Heart left ventricle (tissue), 16 donors: Measurements from ENCODE around the gene ATP2B1. TPM values are rescaled to one million over a fixed set of nuclear protein-coding genes. Genes with fewer than 3 reads are reported as not detected.

ENCODE experiments used
- ATAC-seq, 4 donors: fragments of 200-7000 bp; cut with Tn5 transposase; one replicate each; pipeline ENCODE4 v1.9.1; 2020 to 2022; ENCODE audit warnings: moderate library complexity in 4 of 4, mild to moderate bottlenecking in 3 of 4, moderate number of reproducible peaks in 1 of 4
- DNase-seq, 5 donors: peaks; one replicate each; pipeline ENCODE4 v3.0.0-alpha.2; 2020
- H3K27ac ChIP-seq, 12 donors: fragments of 200-600 bp; sonication (generic) in 4 of 12; one replicate each; pipeline versions ENCODE4 v1.5.0 to v1.8.0; 2016 to 2022; ENCODE audit warnings: mild to moderate bottlenecking in 2 of 12
- H3K27me3 ChIP-seq, 9 donors: fragments of 200-600 bp; sonication (generic) in 2 of 9; one replicate each; pipeline versions ENCODE4 v1.5.1 to v1.8.0; 2016 to 2022; ENCODE audit warnings: mild to moderate bottlenecking in 3 of 9
- H3K36me3 ChIP-seq, 9 donors: fragments of 200-600 bp; sonication (generic) in 2 of 9; one replicate each; pipeline versions ENCODE4 v1.5.0 to v1.8.0; 2018 to 2022; ENCODE audit warnings: mild to moderate bottlenecking in 2 of 9
- H3K4me1 ChIP-seq, 12 donors: fragments of 200-600 bp; sonication (generic) in 4 of 12; one replicate each; pipeline versions ENCODE4 v1.5.0 to v1.8.0; 2016 to 2022; ENCODE audit warnings: mild to moderate bottlenecking in 3 of 12
- H3K4me3 ChIP-seq, 12 donors: fragments of 200-600 bp; sonication (generic) in 4 of 12; one replicate each; pipeline versions ENCODE4 v1.5.0 to v1.8.0; 2017 to 2022; ENCODE audit warnings: mild to moderate bottlenecking in 9 of 12, moderate library complexity in 4 of 12
- H3K9me3 ChIP-seq, 12 donors: fragments of 200-600 bp; sonication (generic) in 4 of 12; one replicate each; pipeline versions ENCODE4 v1.5.0 to v1.8.0; 2016 to 2022; ENCODE audit warnings: mild to moderate bottlenecking in 1 of 12
- POLR2A ChIP-seq, 2 donors: fragments of 450-650 bp; IDR thresholded peaks; one replicate each; pipeline ENCODE4 v1.6.1; 2017; ENCODE audit warnings: antibody characterized with exemption in 2 of 2, mild to moderate bottlenecking in 2 of 2, moderate library complexity in 2 of 2
- WGBS, 4 donors: extraction: QIAGEN DNeasy Blood & Tissue Kit in 2 of 4; methylation state at CpG; one replicate each; pipeline versions ENCODE4 v1.1.5 to v1.1.7; 2013 to 2018; 5-methylcytosine and 5-hydroxymethylcytosine counted together
- intact Hi-C, 10 donors: fragments of 100-400 bp; cut with DNase I; formaldehyde crosslinking; loops; one replicate each; pipeline versions ENCODE4 v1.11.1 to v1.14.2; 2022
- polyA plus RNA-seq, 2 donors: library from polyadenylated mRNA; stranded (reverse); fragments of 200-250 nt; gene quantifications; one replicate each; pipeline ENCODE4 v1.2.3, GENCODE V29; 2013
- total RNA-seq, 9 donors: library from RNA; depleted of rRNA in 2 of 9; stranded (reverse); fragments of >200 nt in 2 of 9; fragmentation: NEBNext Ultra II Directional in 3 of 9; extraction: Animal tissue kit (Norgen Biotek cat#: 25700) in 3 of 9; gene quantifications; one replicate each; pipeline versions ENCODE4 v1.1.0 to v1.2.4, GENCODE V29; 2016 to 2023
- TF ChIP-seq, protein P1 (sequence below), 12 donors: fragments of 200-600 bp; sonication (generic) in 4 of 12; IDR thresholded peaks; one replicate each; pipeline versions ENCODE4 v1.5.0 to v1.8.0; 2018 to 2022; ENCODE audit warnings: antibody characterized with exemption in 12 of 12, mild to moderate bottlenecking in 5 of 12
- donor health status: ischemic (EF 13 %, LVEDD 7.1; RV severe dilation, severe dysfunction).
- donor health status: healthy with polysubstance abuse.
- donor health status: DM: no; HTN: yes; CAD: no.
- donor health status: DM: no; HTN: no; CAD: no.
- donor health status: ischemic (EF 25% LVEDD 6.9; RV normal size, moderate dysfunction).
- donor health status: ischemic (EF 25% LVEDD 5.7; RV mildly dilated, moderate dysfunction).
- donor health status: healthy.
- donor health status: DM: yes; HTN: yes; CAD: no.
- donor health status: ischemic (EF 35%, LVEDD 5.7; RV mildly dilated, moderate dysfunction).
- donor health status: nonischemic (EF 11% LVEDD 7.7; RV severe dilation, severe dysfunction).
- donor health status: DM: yes; HTN: yes; CAD: no.
- donor health status: PGD.
- donor health status: ischemic (EF 29% LVEDD 5.4; RV normal size, mild dysfunction).
- donor health status: nonischemic (EF 23%, LVEDD 6.1; RV moderate dilation, normal function).

The ATP2B1 gene
- total and polyA plus RNA-seq, 11 donors: 3.3 to 34.9 (median 18.5) TPM

- intact Hi-C loops: no loop called here
- Histone ChIP-seq H3K4me3 (no peak overlapping the region), H3K27me3 (no peaks in the 10 kb centered on the region), H3K27ac (no peak overlapping the region), H3K9me3 (no peaks in the 10 kb centered on the region), H3K36me3 (no peaks in the 10 kb centered on the region), H3K4me1 (no peaks in the 10 kb centered on the region)
- no peak for ATAC-seq
- 89 to 93% (median 91%) methylated on average over 5 of the region's 5 CpGs for WGBS, 4 donors
- DNase-seq: no peak
- TF ChIP-seq POLR2A (IDR thresholded peaks at IDR 0.05): no peak
- TF ChIP-seq, protein P1, sequence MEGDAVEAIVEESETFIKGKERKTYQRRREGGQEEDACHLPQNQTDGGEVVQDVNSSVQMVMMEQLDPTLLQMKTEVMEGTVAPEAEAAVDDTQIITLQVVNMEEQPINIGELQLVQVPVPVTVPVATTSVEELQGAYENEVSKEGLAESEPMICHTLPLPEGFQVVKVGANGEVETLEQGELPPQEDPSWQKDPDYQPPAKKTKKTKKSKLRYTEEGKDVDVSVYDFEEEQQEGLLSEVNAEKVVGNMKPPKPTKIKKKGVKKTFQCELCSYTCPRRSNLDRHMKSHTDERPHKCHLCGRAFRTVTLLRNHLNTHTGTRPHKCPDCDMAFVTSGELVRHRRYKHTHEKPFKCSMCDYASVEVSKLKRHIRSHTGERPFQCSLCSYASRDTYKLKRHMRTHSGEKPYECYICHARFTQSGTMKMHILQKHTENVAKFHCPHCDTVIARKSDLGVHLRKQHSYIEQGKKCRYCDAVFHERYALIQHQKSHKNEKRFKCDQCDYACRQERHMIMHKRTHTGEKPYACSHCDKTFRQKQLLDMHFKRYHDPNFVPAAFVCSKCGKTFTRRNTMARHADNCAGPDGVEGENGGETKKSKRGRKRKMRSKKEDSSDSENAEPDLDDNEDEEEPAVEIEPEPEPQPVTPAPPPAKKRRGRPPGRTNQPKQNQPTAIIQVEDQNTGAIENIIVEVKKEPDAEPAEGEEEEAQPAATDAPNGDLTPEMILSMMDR (IDR thresholded peaks at IDR 0.05): no peak
These were observed 140.2 kb downstream of the ATP2B1 start for GRCh38 chr12:89568484-89568883.

DNA sequence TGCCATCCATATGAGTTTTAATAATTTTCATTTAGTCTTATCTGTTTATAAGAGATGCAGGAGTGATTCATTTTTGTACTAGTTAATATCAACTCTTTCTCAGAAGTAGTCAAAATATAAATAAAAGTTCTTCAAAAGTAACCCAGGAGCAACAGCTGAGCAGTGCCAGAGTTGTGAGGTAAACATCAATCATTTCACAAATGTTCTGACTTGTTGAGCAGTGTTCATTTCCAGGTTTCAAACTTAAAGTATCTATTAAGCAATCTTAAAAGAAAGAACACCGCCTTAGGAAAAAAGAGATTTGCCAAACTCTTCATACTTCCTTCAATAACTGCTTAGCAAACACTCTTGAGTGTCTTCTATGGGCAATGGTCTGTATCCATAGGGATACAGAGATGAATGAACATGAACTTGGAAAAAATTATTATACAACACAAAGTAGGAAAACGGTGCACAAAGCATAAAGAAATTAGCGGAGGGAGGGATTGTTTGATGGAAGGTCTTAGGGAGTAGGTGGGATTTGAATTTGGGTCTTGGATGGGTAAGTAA, 140.9 kb downstream of the ATP2B1 start:
- no peaks in the 10 kb centered on the region for H3K36me3 ChIP-seq
- H3K9me3 ChIP-seq: no peaks in the 10 kb centered on the region
- no peaks in the 10 kb centered on the region for H3K4me1 ChIP-seq
- DNase-seq: no peak
- no peaks in the 10 kb centered on the region for H3K27me3 ChIP-seq
- no peak for ATAC-seq
- 94 to 98% (median 96%) methylated on average over 3 of the region's 3 CpGs for WGBS, 4 donors
- TF ChIP-seq, protein P1 (IDR thresholded peaks at IDR 0.05): no peak
- no peak for TF ChIP-seq POLR2A (IDR thresholded peaks at IDR 0.05)
- H3K27ac ChIP-seq: no peak overlapping the region
- intact Hi-C loops: no loop called here
- no peak overlapping the region for H3K4me3 ChIP-seq

DNA sequence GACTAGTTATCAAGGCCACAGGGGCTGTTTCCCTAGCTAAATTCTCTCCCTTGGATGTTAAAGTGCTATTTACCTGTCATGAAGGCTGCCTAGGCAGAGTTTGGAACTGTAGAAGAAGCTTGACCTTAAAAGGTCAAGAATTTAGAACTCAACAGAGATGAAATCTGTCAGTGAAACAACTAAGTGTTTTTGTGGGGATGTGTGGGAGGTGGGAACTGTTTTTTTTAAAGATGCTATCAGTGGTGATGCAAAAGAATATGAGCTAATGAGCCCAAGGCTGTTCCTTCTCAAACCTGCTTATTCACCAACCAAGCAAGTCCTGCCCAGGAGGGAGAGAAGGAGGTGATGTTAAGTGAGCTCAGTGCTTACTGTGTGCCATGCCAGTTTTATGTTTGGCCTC, 142.0 kb downstream of the ATP2B1 start:
- DNase-seq: no peak
- H3K27me3 ChIP-seq: no peaks in the 10 kb centered on the region
- no peak overlapping the region for H3K4me3 ChIP-seq
- H3K9me3 ChIP-seq: no peaks in the 10 kb centered on the region
- intact Hi-C loops: no loop called here
- TF ChIP-seq, protein P1 (IDR thresholded peaks at IDR 0.05): no peak
- no peak for TF ChIP-seq POLR2A (IDR thresholded peaks at IDR 0.05)
- ATAC-seq: no peak
- no peaks in the 10 kb centered on the region for H3K36me3 ChIP-seq
- no peaks in the 10 kb centered on the region for H3K4me1 ChIP-seq
- no peak overlapping the region for H3K27ac ChIP-seq

GRCh38 chr12:89565002-89565401, 143.6 kb downstream of the ATP2B1 start:
- Histone ChIP-seq H3K4me1 (no peaks in the 10 kb centered on the region), H3K9me3 (no peaks in the 10 kb centered on the region), H3K27me3 (no peaks in the 10 kb centered on the region), H3K4me3 (no peak overlapping the region), H3K36me3 (no peaks in the 10 kb centered on the region), H3K27ac (no peak overlapping the region)
- intact Hi-C loops: no loop called here
- DNase-seq (no peak), ATAC-seq (no peak)
- TF ChIP-seq, protein P1 (IDR thresholded peaks at IDR 0.05): no peak
- no peak for TF ChIP-seq POLR2A (IDR thresholded peaks at IDR 0.05)
